SW 1271 (cell line): ENCODE data around the gene OR5C1.
"Not testable (repeated sequence)": the region's sequence is repeated elsewhere in the genome, so short reads cannot be mapped to it uniquely, and the experiment has no call there.

ENCODE experiments used
- DNase-seq, 2 experiments: peaks; one replicate each; lab custom pipeline; 2025; lab: John Stamatoyannopoulos, UW

Gene OR5C1

DNA sequence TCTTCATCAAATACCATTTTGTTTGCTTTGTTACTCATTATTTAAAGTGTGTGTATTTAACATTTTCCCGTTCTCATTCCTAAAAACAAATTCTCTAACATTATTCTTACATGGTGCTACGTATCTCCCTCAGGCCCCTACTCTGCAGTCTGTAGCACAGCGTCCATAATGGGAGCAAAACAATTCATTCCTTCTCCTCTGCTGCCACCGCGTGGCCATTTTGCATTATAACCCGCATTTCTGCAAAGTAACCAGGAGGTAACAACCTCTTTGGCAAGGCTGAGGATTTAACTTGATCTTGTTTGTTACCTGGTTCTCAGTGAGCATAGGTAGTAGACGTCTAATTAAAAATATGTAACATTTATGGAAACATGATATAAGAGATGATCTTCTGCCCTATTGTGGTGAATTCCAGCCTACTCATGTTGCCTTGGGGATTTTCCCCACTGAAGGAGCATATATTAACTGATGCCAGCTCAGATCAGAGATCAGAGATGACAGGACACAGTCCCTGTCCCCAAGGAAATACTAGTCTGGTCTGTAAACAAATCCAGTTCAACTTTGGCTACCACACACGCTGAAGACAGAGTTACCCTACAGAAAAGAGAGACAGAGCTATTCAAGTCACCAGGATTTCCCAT lies 21.7 kb downstream of the OR5C1 start:
- peak; percentile 25 to 73 for DNase-seq

DNA sequence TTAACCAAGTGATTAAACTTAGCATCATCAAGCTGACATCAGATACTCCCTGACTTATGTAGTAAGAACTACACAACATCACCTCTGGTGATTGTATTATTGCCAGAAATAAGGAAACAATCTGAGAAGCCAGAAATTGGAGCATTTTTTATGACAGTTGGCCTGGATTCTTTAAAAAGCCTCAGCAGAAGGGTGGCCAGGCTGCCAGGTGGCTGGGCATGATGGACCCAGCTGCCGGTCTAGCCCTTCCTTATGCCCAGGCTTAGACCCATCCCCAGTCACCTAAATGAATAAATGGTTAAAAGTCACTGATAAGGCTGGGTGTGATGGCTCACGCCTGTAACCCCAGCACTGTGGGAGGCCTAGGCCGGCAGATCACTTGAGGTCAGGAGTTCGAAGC lies 24.0 kb downstream of the OR5C1 start:
- no peak for DNase-seq

DNA sequence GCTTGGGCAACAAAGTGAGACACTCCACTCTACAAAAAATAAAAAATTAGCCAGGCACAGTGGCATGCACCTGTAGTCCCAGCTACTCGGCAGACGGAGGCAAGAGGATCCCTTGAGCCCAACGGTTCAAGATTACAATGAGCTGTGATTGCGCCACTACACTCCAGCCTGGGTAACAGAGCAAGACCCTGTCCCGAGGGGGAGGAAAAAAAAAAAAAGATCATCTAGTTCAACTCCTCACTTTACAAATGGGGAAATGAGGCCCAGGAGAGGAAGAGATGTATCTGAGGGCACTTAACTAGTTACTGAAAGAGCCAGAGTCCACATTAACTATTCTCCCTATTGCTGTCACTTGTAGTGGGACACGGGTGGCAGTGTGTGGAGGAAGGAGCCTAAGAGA lies 25.8 kb downstream of the OR5C1 start:
- DNase-seq, result no peak

DNA sequence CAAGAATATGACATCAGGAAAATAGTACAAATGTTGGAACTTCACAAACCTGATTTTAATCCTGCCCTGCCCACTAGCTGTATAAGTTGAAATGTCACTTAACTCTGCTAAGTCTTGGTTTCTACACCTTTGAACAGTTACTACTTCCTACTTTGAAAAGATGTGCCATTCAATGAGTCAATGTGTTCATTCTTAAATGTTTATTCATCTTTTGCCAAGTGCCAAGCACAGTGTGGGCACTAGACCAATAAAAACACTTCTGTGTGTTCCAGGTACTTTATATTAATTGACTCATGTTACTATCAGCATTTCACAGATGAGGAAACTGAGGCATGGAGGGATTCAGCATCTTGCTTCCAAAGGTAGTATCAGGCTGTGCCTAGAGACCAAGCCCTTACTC lies 26.8 kb downstream of the OR5C1 start:
- DNase-seq, result no peak

DNA sequence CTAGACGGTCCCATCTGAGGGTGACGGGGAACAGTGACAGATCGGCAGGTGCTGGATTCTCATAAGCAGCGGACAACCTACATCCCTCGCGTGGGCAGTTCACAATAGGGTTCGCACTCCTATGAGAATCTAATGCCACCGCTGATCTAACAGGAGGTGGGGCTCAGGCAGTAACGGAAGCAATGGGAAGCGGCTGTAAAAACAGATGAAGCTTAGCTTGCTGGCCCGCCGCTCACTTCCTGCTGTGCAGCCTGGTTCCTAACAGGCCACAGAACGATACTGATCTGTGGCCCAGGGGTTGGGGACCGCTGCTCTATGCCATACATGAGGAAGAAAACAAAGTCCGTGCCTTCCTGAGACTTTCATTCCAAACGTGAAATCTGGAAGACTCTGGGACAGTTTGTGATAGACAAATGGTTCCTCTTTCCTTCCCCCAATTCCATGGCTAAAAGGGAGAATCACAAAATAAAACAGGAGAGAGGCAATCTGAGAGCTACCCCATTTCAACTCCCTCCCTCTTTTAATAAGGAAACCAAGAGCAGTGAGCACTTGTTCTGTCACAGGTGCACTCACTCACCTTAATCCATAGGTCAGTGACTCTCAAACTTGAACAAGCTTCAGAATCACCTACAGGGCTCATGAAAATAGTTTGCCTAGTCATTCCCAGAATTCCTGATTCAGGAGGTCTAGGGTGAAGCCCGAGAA lies 27.6 kb downstream of the OR5C1 start:
- no peak for DNase-seq

DNA sequence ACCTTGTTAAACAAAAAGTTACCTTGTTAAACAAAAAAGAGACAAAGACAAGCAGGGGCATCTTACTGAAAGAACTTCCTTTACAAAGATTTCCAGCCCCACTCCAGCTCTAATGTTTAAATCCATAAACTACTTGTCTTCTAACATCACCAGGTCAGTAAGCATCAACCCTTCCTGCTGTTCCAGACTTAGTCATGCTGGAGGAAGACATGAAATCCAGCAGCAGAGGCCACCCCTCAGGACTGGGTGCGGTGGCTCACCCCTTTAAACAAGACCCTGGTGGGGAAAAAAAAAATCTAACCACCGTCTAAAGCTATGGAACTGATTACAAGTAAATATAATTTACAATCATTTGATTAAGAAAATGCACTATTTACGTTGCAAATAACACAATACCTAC lies 30.6 kb downstream of the OR5C1 start:
- no peak for DNase-seq

DNA sequence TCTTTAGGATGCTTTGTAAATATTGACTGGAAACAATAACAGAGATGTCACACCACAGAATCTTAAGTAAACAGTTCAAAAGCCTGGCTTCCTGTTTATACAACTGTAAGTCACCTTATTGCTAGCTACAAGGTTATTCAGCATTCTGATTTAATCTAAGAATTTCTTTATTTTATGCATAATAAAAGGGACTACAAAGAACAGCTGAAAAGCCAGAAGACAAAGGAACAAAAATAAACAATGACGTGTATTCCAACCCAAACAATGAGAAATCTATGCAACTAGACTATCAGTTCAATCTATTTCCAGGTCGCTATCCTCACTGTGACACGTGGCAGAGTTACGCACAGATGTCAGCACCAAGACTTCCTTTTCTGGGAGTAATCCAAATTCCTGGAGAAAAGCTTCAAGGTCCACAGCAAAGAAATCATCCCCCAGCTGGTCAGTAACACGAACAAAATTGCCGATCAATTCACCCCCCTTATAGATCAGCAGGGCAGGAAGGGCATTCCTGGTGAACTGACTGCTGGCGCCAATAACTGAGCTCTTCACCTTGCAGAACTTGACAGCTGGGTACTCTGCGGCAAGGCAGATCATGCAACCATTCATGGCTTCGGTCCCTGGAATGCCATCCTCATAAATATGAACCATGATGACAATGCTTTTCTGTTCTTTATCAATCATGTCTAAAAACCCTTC lies 31.2 kb downstream of the OR5C1 start:
- DNase-seq, result no peak

DNA sequence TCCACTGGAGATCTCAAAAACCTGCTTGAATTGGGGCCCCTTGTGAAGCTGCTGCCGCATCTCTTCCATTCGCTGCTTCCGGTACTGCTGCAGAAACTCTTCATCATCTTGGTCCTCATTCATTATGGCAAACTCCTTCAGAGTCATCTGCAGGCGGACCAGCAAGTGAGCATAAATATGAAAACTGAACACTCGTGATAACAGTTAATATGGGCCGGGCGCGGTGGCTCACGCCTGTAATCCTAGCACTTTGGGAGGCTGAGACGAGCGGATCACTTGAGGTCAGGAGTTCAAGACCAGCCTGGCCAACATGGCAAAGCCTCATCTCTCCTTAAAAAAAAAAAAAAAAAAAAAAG lies 31.7 kb downstream of the OR5C1 start:
- no peak for DNase-seq

DNA sequence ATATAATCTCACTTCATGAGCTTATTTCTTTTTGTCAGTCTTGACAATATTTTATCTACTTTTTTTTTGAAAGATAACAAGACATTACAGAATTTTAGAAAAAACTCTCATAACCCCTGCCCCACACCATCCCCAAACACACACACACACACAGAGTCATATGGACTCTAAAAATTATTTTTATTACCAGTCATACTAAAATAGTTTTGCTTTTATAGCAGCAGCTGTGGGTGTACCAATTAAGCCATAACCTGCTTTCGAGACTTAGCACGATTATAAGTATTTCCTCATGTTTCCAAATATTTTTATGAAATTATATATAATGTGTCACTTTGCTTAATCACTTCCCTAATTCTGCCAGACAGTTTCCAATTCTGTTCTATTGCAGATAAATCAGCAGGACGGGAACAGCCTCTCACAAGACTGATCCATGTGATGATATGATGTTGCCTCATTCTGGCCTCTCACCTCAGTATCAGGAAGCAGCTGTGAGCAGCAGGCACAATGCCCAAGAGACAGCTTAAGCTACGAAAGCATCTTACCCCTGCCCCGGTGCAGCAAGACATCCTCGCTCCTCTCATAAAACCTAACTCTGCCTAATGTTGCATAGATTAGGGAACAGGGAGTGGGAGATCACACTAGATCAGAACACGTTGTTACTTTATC lies 32.7 kb downstream of the OR5C1 start:
- no peak for DNase-seq

DNA sequence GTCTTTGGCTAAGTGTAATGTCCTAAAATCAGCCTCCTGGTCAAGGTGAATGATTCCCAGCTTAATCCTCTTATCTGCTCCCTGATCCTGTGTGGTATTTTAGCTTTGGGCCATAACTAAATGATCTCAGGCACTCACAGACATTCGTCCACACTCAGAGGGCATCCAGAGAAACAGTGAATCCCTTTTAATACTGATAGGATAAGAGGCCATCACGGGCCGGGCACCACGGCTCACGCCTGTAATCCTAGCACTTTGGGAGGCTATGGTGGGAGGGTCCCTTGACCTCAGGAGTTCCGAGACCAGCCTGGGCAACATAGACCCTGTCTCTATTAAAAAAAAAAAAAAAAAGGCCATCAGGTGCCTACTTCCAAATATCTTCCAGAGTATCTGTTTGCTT lies 33.3 kb downstream of the OR5C1 start:
- no peak for DNase-seq

DNA sequence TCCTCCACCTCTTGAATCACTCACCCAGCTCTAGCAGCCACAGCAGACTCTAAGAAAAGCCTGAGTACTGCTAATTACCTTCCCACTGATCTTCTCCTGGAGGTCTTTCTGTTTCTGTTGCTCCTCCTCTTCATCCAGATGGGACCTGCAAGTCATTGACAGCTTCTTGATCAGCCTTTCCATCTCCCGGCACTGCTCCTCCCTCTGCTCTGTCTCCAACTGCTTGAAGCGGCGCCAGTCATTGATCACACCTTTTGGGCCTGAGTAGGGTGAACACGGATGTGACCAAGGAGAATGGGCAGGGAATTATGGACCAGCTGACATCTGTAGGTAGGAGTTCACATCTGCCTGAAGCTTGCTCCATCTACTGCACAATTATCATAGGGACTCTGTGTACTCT lies 34.2 kb downstream of the OR5C1 start:
- DNase-seq, result no peak

DNA sequence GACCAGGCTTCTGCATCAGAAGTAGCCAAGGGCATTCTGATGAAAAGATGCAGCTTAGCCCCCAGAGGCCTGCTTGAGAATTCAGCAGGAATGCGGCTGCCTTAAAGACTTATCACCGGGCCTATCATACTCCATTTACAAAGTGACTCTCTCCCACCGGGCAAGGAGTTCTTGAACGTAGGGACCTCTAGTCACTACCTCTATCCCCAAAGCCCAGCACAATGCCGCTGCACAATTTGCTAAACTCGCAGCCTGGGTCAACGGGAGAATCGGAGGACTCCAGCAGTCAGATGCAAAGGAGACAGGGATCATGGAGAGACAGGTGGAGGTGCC lies 39.0 kb downstream of the OR5C1 start:
- no peak for DNase-seq

DNA sequence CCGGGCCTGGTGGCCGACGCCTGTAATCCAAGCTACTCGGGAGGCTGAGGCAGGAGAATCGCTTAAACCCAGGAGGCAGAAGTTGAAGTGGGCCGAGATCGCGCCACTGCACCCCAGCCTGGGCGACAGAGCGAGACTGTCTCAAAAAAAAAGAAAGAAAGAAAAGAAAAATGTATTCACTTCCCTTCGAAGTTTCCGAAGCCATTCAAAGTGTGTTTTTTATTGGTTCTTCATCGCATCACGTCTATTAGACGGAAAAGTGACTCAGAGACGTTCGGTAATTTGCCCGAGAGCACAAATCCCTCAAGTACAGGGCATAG lies 40.2 kb downstream of the OR5C1 start:
- DNase-seq, result not testable (repeated sequence)

DNA sequence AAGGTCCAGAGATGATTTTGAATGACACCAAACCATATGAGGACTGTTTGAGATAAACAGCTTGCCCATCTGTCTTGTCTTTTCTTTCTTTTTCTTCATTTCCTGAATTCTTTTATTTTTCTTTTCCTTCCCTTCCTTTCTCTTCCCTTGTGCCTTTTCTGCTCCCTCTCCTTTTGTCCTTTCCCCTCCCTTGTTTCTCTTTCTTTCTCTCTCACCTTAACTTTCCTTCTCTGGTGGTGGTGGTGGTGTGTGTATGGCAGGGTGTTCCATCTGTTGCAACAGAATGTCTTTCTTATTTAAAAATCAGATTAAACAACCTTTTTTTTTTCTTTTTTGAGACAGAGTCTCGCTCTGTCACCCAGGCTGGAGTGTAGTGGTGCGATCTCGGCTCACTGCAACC lies 43.5 kb downstream of the OR5C1 start:
- DNase-seq, result no peak

DNA sequence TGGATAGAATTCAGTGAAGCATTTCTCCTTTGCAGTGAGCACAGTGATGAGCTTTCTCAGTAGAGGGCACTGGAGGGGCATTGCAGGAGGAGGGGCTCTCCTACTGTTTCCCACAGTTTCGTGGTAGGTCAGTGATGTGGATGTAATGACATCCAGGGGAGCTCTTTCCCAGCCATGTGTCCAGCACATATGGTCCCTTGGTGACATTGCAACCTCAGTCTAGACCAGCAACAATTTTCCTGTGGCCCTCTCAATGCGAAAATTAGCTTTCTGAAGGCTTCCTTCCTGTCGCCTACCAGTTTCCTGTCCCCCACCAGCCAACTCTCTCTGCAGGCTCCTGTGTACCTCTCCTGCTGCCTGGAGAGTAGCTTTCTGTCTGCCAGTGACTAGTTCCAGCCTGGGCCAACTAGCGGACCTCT lies 46.6 kb downstream of the OR5C1 start:
- no peak for DNase-seq

DNA sequence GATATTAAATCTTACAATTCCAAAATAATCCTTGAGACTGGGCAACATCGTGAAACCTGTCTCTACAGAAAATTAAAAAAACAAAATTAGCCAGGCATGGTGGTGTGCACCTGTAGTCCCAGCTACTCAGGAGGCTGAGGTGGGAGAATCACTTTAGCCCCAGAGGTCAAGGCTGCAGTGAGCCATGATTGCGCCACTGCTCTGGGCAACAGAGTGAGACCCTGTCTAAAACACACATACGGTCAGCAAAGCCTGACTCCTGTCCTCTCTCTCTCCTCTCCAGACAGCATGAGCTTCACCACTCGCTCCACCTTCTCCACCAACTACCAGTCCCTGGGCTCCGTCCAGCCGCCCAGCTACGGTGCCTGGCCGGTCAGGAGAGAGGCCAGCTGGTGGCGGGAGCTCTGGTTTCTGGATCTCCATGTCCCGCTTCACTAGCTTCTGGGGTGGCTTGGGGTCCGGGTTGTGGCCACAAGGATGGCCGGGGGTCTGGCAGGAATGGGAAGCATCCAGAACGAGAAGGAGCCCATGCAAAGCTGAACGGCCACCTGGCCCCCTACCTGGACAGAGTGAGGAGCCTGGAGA lies 48.6 kb downstream of the OR5C1 start:
- DNase-seq, result no peak

DNA sequence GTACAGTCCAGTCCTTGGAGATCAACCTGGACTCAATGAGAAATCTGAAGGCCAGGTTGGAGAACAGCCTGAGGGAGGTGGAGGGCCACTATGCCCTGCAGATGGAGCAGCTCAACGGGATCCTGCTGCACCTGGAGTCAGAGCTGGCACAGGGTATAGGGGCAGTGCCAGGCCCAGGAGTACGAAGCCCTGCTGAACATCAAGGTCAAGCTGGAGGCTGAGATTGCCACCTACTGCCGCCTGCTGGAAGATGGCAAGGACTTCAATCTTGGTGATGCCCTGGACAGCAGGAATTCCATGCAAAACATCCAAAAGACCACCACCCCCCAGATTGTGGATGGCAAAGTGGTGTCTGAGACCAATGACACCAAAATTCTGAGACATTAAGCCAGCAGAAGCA lies 49.7 kb downstream of the OR5C1 start:
- not testable (repeated sequence) for DNase-seq
